HG03439 (cell line): ENCODE data around the gene SAMD14.

Source experiments
- ATAC-seq: cut with Tn5 transposase; IDR thresholded peaks from one replicate; pipeline ENCODE4 v1.9.1; 2021; ENCODE audit warnings: mild to moderate bottlenecking, moderate library complexity; ENCODE audit not compliant: unreplicated experiment

The SAMD14 gene

GRCh38 chr17:50114849-50115357, 15.1 kb downstream of the SAMD14 start:
- no peak for ATAC-seq

DNA sequence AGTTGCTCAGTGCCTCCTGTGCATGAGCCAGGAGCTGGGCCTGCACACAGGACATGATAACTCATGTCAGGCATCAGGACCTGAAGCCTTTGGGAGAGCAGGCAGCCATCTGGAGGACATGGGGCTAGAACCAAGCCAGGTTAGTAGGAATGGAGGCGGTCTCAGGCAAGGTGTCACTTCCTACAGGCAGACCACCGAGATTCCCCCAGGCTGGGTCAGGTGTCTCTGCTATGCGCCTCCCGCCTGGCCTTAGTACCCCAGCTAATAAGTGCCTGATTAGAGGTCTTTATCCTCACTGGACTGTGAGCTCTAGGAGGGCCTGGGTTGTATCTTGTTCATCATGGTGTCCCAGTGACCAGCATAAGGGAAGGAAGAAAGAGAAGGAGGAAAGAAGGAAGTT, 15.6 kb downstream of the SAMD14 start:
- ATAC-seq, result no peak

DNA sequence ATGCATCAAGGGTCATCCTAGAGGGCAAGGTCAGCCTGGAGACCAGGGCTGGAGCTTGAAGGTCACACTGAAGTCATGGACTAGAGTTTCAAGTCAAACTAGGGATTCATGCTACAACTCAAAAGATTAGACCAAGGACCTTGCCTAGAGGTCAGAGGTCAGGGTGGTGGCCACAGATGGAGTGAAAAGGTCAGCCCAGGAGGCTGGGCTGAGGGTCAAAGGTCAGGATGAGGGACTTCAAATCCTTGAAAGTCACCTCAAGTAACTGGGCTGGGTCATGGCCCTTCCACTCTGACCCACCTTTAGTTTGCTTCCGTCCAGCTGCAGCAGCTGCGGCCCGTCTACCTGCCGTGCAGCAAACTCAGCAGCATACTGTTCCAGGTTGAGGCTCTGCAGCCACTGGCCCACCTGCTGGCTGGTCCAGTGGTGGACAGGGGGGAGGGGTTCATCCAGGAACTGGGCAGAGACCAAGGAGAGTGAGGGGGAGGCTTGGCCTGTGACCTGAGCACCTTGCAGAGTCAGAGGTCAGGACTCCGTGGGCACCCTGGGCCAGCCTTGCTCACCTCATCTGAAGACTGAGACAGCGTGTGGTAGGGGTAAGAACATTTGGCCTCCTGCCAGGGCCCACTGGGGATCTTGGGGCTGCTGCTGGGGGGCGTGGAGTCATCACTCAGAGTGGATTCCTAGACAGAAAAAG, 16.2 kb downstream of the SAMD14 start:
- no peak for ATAC-seq

GRCh38 chr17:50112694-50113093, 17.3 kb downstream of the SAMD14 start:
- ATAC-seq, result no peak

- ATAC-seq, result no peak
These were observed 18.0 kb downstream of the SAMD14 start for GRCh38 chr17:50111673-50112655.

DNA sequence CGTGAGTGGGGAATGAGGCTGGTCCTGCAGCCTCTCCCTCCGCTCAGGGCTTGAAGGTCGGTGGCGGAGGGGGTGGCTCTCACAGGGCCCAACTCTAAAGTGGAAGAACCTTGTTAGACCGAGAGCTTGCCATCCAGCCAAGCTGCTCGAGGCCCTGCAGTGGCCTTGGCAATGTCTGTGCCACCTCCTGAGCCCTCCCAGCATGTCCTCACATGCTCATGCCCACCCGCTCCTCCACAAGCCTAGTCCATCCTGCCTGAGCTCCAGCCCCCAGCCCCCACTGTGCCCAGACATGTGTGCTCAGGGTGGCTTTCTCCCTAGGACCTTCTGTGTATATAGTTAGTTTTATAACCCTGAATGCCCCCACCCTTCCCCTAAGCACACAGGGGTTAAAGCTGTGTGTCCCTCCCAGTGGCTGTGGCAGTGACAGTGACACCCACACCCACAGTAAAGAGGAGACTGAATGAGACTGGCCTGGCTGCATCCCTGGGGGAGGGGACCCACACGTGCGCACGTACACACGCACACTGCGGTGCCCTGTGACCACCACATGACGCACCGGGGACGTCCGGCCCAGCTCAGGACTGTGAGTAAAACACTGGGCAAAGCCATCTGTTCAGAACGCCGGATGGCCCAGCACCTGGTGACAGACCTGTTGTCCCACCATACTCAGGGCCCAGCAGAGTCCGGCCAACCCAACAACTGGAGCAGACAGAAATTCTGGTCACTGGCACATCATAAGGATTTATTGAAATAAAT, 19.2 kb downstream of the SAMD14 start:
- no peak for ATAC-seq

DNA sequence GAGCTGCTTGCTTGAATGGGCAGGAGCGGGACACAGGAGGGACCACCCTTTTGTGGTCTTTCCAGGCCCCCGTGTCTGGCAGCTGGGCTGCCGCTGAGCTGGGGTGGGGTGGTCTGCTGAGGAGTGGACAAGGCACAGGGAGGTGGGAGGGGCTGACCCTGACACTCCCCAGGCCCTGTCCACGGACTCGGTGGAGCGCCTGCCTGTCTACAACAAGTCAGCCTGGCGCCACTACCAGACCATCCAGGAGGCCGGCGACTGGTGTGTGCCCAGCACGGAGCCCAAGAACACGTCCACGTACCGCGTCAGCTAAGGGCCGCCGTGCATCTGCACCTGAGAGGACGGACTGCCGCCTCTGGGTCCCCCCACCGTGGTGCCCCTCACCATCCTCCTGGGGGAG, 20.2 kb downstream of the SAMD14 start:
- ATAC-seq, result no peak

DNA sequence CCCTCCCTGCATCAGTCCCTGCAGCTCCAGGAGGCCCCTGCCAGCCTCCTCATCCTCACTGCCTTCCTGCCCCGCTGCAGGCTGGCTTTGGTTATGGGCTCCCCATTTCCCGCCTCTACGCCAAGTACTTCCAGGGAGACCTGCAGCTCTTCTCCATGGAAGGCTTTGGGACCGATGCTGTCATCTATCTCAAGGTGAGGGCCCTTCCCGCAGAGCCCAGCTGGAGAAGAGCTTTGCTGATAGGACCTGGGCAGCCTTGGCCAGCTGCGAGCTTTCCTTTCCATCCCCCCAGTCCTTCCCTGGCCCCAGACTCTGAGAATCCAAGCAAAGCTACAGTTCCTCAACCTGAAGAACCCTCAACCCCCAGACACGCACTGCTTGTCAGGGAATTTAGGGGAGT, 20.8 kb downstream of the SAMD14 start:
- ATAC-seq, result no peak

DNA sequence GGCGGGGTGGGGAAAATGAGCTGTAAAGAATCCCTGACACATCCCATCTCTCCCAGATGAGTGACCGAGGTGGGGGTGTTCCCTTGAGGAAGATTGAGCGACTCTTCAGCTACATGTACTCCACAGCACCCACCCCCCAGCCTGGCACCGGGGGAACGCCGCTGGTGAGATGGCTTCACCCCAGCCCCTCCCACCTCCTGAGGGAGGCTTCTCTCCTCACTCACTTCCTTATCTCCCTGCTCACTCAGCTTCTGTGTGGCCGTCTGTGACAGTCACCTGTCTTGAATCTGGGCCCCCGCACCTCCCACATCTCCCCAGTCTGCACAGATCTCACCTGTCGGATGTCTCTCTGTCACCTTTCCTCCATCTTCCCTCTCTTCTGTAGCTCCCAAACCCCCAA, 21.4 kb downstream of the SAMD14 start:
- ATAC-seq, result no peak

- ATAC-seq, result no peak
These were observed 22.1 kb downstream of the SAMD14 start for GRCh38 chr17:50107790-50108414.

DNA sequence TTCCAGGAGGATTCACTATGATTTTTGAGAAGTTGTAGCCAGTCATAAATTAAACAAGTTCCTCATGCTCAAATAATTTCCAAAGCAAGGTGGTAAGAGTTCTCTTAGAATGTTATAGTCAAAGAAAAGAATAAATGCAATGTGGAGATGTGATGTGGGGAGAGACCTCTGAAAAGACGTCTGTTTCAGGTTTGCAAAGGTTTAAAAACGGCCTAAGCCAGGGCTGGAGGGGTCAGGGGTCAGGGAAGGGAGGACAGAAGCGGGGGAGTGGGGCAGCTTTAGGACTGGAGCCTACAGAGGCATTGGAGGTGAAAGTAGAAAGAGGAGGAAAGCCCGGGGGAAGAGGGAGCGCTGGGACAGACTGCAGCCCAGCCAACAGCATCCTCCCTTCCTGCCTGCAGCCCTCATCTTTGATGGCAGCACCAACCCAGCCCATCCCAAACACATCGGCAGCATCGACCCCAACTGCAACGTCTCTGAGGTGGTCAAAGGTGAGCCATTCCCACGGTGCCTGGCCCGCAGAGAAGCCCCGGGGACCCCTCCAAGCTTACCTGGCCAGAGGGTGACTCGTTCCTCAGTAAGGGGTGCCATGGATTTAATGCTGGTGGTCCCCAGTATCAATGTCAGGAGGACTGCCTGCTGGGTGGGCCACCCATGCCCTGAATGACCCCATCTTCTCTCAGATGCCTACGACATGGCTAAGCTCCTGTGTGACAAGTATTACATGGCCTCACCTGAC, 23.4 kb downstream of the SAMD14 start:
- ATAC-seq, result no peak

GRCh38 chr17:50105811-50106210, 24.1 kb downstream of the SAMD14 start:
- no peak for ATAC-seq

DNA sequence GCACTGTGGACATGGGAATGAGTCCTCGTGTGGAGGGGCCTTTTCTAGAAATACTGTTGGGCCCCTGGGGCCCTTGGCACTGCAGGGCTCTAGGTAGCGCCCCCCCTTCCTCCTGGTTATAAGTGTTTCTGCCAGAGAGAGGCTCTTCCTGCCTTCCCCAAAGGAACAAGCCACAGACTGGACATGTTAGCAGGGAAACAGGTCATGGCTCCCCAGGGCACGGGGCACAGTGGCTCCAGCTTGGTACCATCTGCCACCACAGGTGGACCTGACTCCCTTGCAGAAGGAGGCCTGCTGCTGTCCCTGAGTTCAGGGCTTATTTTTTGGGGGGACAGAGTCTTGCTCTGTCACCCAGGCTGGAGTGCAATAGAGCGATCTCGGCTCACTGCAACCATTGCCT, 26.0 kb downstream of the SAMD14 start:
- ATAC-seq, result no peak

GRCh38 chr17:50103252-50103651, 26.7 kb downstream of the SAMD14 start:
- ATAC-seq, result no peak

GRCh38 chr17:50102164-50102991, 27.6 kb downstream of the SAMD14 start:
- no peak for ATAC-seq

GRCh38 chr17:50101346-50102163, 28.4 kb downstream of the SAMD14 start:
- ATAC-seq, result no peak

- no peak for ATAC-seq
These were observed 29.0 kb downstream of the SAMD14 start for GRCh38 chr17:50100921-50101345.

DNA sequence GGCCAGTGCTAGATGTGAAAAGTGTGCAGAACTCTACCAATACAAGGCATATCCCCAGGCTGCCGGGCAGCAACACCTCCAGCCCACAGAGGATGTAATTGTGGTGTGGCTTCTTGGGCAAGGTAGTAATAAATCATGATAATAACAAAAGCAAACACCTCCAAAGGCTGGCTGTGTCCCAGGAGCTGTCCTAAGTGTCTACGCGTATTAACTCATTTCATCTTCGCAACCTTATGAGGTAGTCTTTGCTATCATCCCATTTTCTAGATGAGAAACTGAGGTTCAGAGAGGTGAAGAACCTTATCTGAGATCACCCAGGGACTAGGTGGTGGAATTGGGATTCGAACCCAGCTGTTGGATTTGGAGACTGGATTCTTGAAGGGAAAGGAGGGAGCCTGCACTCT, 29.5 kb downstream of the SAMD14 start:
- no peak for ATAC-seq
